SK-N-MC (cell line): Measurements from ENCODE around the gene MED13L.

Source experiments
- EZH2 ChIP-seq: fragments of 200-600 bp; sonication (generic); IDR thresholded peaks from one replicate; pipeline ENCODE4 v1.6.1; 2017; ENCODE audit warnings: antibody characterized with exemption
- FOXP2 ChIP-seq: optimal IDR thresholded peaks from 2 replicates; pipeline ENCODE3; 2011; ENCODE audit warnings: mild to moderate bottlenecking, moderate library complexity; ENCODE audit not compliant: insufficient read depth; ENCODE audit errors: extremely low read length, control extremely low read depth
- POLR2AphosphoS5 ChIP-seq: IDR thresholded peaks from 2 replicates; pipeline ENCODE4 v1.6.1; 2012; ENCODE audit warnings: mild to moderate bottlenecking, low read depth, low read length, borderline replicate concordance

DNA sequence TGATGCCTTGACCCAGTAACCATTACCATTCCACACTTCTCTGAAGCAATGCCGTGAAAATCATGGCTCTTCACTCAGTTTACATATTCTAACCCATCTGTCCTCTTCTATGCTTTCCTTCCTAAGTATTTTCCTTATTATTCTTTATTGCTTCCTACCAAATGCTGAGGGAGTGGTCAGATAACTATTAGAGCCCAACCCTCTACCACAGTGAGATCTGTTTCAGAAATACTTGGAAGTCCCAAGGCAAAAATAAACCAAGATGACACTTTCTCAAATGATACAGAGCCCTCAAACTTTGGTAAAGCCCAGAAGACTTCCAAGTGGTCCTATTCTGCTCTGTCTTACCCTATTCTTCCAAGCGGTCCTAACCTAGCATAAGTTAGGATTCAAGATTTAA lies 68.0 kb downstream of the MED13L start:
- no peak for TF ChIP-seq EZH2
- TF ChIP-seq FOXP2 = no peak
- no peak for TF ChIP-seq POLR2AphosphoS5
